NCI-H226 (cell line): ENCODE data around the gene ATP5PF.
"Not testable (repeated sequence)": the region's sequence is repeated elsewhere in the genome, so short reads cannot be mapped to it uniquely, and the experiment has no call there.

Experiments
- DNase-seq: peaks from one replicate; pipeline ENCODE4 v3.0.0-alpha.2; 2015

The ATP5PF gene

GRCh38 chr21:25721987-25722386 is 12.7 kb downstream of the ATP5PF start:
- no peak for DNase-seq

- peak; percentile 27 for DNase-seq
These were observed 17.1 kb downstream of the ATP5PF start for GRCh38 chr21:25717491-25718147.

GRCh38 chr21:25714066-25714465 is 20.6 kb downstream of the ATP5PF start:
- DNase-seq, result not testable (repeated sequence)

GRCh38 chr21:25710550-25710949 is 24.2 kb downstream of the ATP5PF start:
- no peak for DNase-seq

- DNase-seq, result no peak
These were observed 24.9 kb downstream of the ATP5PF start for GRCh38 chr21:25709684-25710265.

- DNase-seq, result no peak
These were observed 26.1 kb downstream of the ATP5PF start for GRCh38 chr21:25708467-25709065.

- no peak for DNase-seq
These were observed 33.2 kb downstream of the ATP5PF start for GRCh38 chr21:25701529-25701928.

- DNase-seq, result peak; percentile 6
These were observed 34.0 kb downstream of the ATP5PF start for GRCh38 chr21:25700741-25701140.

GRCh38 chr21:25695461-25695860 is 39.2 kb downstream of the ATP5PF start:
- DNase-seq, result not testable (repeated sequence)

GRCh38 chr21:25691976-25692375 is 42.7 kb downstream of the ATP5PF start:
- DNase-seq, result no peak

GRCh38 chr21:25689226-25689625 is 45.5 kb downstream of the ATP5PF start:
- DNase-seq, result peak; percentile 4

- no peak for DNase-seq
These were observed 46.2 kb downstream of the ATP5PF start for GRCh38 chr21:25688275-25689155.

- DNase-seq, result no peak
These were observed 46.9 kb downstream of the ATP5PF start for GRCh38 chr21:25687787-25688186.

GRCh38 chr21:25682382-25682781 is 52.3 kb downstream of the ATP5PF start:
- no peak for DNase-seq

GRCh38 chr21:25676451-25676850 is 58.3 kb downstream of the ATP5PF start:
- no peak for DNase-seq
